ENCODE measurements around the gene SYTL2.

SYTL2 gene

GRCh38 chr11:85724748-85725465 lies 86.0 kb downstream of the SYTL2 start:
- no peak for DNase-seq (ENCODE audit: low read depth)
- H3K4me3 ChIP-seq (ENCODE audit: low read length) = no peak overlapping the region
- no peak for TF ChIP-seq CTCF (IDR thresholded peaks at IDR 0.05; ENCODE audit: insufficient read depth, low read depth, low read length, missing control alignments)

GRCh38 chr11:85723088-85723487 lies 87.9 kb downstream of the SYTL2 start:
- TF ChIP-seq CTCF (IDR thresholded peaks at IDR 0.05; ENCODE audit: insufficient read depth, low read depth, low read length, missing control alignments) = no peak
- peak; percentile 30 for DNase-seq (ENCODE audit: low read depth)
- H3K4me3 ChIP-seq (ENCODE audit: low read length) = no peak overlapping the region

GRCh38 chr11:85721191-85721590 lies 89.8 kb downstream of the SYTL2 start:
- no peak for TF ChIP-seq CTCF (IDR thresholded peaks at IDR 0.05; ENCODE audit: insufficient read depth, low read depth, low read length, missing control alignments)
- no peak for DNase-seq (ENCODE audit: low read depth)
- H3K4me3 ChIP-seq (ENCODE audit: low read length) = no peak overlapping the region

GRCh38 chr11:85718991-85719807 lies 91.7 kb downstream of the SYTL2 start:
- H3K4me3 ChIP-seq (ENCODE audit: low read length) = no peak overlapping the region
- DNase-seq (ENCODE audit: low read depth) = peak; percentile 89
- TF ChIP-seq CTCF (IDR thresholded peaks at IDR 0.05; ENCODE audit: insufficient read depth, low read depth, low read length, missing control alignments) = no peak

- H3K4me3 ChIP-seq (ENCODE audit: low read length) = no peak overlapping the region
These were observed 92.6 kb downstream of the SYTL2 start for GRCh38 chr11:85718126-85718943.

GRCh38 chr11:85717429-85717828 lies 93.5 kb downstream of the SYTL2 start:
- DNase-seq (ENCODE audit: low read depth) = no peak
- H3K4me3 ChIP-seq (ENCODE audit: low read length) = no peak overlapping the region
- TF ChIP-seq CTCF (IDR thresholded peaks at IDR 0.05; ENCODE audit: insufficient read depth, low read depth, low read length, missing control alignments) = no peak

More at GRCh38 chr11:85718126-85718943, 92.6 kb downstream of the SYTL2 start:
- DNase-seq (ENCODE audit: low read depth) = no peak
- TF ChIP-seq CTCF (IDR thresholded peaks at IDR 0.05; ENCODE audit: insufficient read depth, low read depth, low read length, missing control alignments) = no peak

Data from epithelial cell of esophagus (primary cell).